Tibial nerve (tissue), 4 donors: Measurements from ENCODE around the gene ECSIT. TPM values are rescaled to one million over a fixed set of nuclear protein-coding genes. Genes with fewer than 3 reads are reported as not detected.

Source experiments
- DNase-seq, 2 donors: peaks; one replicate each; pipeline ENCODE4 v3.0.0-alpha.2; 2019; ENCODE audit warnings: low spot score in 2 of 2
- H3K27ac ChIP-seq, 4 donors: fragments of 200-600 bp; sonication (generic) in 3 of 4; one replicate each; pipeline ENCODE4 v1.5.1; 2017 to 2019; ENCODE audit warnings: mild to moderate bottlenecking in 1 of 4
- H3K27me3 ChIP-seq, 2 donors: fragments of 200-600 bp; sonication (generic) in 1 of 2; one replicate each; pipeline versions ENCODE4 v1.5.1 to v1.6.0; 2017 to 2019
- H3K36me3 ChIP-seq, 3 donors: fragments of 200-600 bp; sonication (generic); one replicate each; pipeline ENCODE4 v1.5.1; 2018 to 2019
- H3K4me1 ChIP-seq, 4 donors: fragments of 200-600 bp; sonication (generic) in 3 of 4; one replicate each; pipeline ENCODE4 v1.5.1; 2017 to 2019
- H3K4me3 ChIP-seq, 4 donors: fragments of 200-600 bp; sonication (generic) in 3 of 4; one replicate each; pipeline ENCODE4 v1.5.1; 2017 to 2019; ENCODE audit warnings: mild to moderate bottlenecking in 1 of 4, moderate library complexity in 1 of 4
- H3K9me3 ChIP-seq, 4 donors: fragments of 200-600 bp; sonication (generic) in 3 of 4; one replicate each; pipeline ENCODE4 v1.5.1; 2017 to 2019
- EP300 ChIP-seq, 2 donors: sonication (generic); formaldehyde crosslinking; IDR thresholded peaks; one replicate each; pipeline ENCODE4 v1.6.1; 2017; ENCODE audit warnings: antibody characterized with exemption in 2 of 2, mild to moderate bottlenecking in 1 of 2
- POLR2A ChIP-seq, 2 donors: fragments of 450-650 bp; IDR thresholded peaks; one replicate each; pipeline ENCODE4 v1.6.1; 2017; ENCODE audit warnings: antibody characterized with exemption in 2 of 2, mild to moderate bottlenecking in 2 of 2, moderate library complexity in 2 of 2
- WGBS, 2 donors: methylation state at CpG; one replicate each; pipeline ENCODE4 v1.1.5; 2018; 5-methylcytosine and 5-hydroxymethylcytosine counted together
- total RNA-seq, 4 donors: library from RNA; depleted of rRNA; stranded (reverse); fragments of >200 nt; gene quantifications; one replicate each; pipeline ENCODE4 v1.1.0, GENCODE V29; 2016
- TF ChIP-seq, protein P1 (sequence below), 5 experiments: fragments of 200-600 bp in 3 of 5; fragments of 450-650 bp in 2 of 5; sonication (generic) in 3 of 5; IDR thresholded peaks; one replicate each; pipeline ENCODE4 v1.5.1; 2016 to 2019; ENCODE audit warnings: antibody characterized with exemption in 5 of 5, mild to moderate bottlenecking in 3 of 5, moderate library complexity in 2 of 5

Gene ECSIT
- total RNA-seq, 4 donors from 2014 or later, result 45.2 to 81.6 (median 58.4) TPM

DNA sequence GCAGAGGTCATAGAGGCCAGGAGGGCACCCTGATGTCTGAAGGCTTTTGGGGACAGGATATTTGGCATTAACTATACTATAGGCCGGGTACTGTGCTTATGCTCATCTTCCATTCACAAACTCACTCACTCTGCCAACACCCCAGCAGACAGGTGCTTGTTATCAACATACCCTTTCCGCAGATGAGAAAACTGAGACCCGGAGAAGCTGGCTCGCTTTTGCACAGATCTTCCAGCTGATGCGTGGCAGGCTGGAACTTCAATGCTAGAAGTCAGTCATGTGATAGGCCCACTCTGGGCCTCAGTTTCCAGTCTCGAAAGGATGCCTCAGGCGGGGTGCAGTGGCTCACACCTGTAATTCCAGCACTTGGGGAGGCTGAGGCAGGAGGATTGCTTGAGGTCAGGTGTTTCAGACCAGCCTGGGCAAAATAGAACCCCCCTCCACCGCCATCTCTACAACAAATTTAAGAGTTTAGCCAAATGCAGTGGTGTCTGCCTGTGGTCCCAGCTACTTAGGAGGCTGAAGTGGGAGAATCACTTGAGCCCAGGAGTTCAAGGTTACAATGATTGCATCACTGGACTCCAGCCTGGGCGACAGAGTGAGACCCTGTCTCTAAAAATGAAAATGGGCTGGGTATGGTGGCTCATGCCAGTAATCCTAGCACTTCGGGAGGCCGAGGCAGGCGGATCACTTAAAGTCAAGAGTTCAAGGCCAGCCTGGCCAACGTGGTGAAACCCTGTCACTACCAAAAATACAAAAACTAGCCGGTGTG lies 19.2 kb upstream of the ECSIT start:
- Histone ChIP-seq H3K36me3 (peaks cover 0 to 37% (median 0%) of the 10 kb centered on the region in 3 donors), H3K4me3 (no peak overlapping the region), H3K27me3 (no peaks in the 10 kb centered on the region), H3K27ac (no peak overlapping the region), H3K4me1 (peaks cover 0 to 8% (median 0%) of the 10 kb centered on the region in 4 donors), H3K9me3 (no peaks in the 10 kb centered on the region)
- WGBS, 2 donors, result 87 to 91% methylated on average over 14 of the region's 14 CpGs
- no peak for TF ChIP-seq EP300 (IDR thresholded peaks at IDR 0.05)
- TF ChIP-seq, protein P1, sequence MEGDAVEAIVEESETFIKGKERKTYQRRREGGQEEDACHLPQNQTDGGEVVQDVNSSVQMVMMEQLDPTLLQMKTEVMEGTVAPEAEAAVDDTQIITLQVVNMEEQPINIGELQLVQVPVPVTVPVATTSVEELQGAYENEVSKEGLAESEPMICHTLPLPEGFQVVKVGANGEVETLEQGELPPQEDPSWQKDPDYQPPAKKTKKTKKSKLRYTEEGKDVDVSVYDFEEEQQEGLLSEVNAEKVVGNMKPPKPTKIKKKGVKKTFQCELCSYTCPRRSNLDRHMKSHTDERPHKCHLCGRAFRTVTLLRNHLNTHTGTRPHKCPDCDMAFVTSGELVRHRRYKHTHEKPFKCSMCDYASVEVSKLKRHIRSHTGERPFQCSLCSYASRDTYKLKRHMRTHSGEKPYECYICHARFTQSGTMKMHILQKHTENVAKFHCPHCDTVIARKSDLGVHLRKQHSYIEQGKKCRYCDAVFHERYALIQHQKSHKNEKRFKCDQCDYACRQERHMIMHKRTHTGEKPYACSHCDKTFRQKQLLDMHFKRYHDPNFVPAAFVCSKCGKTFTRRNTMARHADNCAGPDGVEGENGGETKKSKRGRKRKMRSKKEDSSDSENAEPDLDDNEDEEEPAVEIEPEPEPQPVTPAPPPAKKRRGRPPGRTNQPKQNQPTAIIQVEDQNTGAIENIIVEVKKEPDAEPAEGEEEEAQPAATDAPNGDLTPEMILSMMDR (IDR thresholded peaks at IDR 0.05), result no peak
- DNase-seq, result no peak

DNA sequence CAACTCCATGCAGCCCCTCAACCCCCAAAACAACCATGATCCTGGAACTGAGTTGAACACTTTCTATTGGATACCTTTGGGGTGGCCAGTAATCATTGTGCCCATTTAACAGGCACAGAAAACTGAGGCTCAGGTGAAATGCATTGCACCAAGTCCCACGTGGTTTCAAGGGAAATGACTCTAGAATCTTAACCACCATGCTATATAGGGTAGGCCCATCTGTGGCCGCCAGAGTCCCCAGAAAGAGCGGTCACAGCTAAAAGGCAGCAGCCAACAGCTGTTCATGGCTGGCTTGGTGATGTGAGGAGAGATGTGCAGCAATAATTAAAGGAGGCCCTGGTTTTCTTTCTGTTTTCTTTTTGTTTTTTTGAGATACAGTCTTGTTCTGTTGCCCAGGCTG lies 12.3 kb upstream of the ECSIT start:
- WGBS, 2 donors, result 75 to 80% methylated on average over 3 of the region's 3 CpGs
- Histone ChIP-seq H3K4me1 (peaks cover 0 to 22% (median 8%) of the 10 kb centered on the region in 4 donors), H3K27ac (no peak overlapping the region), H3K27me3 (peaks cover 0 to 22% of the 10 kb centered on the region in 2 donors), H3K36me3 (no peaks in the 10 kb centered on the region), H3K4me3 (no peak overlapping the region), H3K9me3 (no peaks in the 10 kb centered on the region)
- TF ChIP-seq, protein P1 (IDR thresholded peaks at IDR 0.05), result no peak
- TF ChIP-seq POLR2A (IDR thresholded peaks at IDR 0.05) (no peak), EP300 (IDR thresholded peaks at IDR 0.05) (no peak)
- no peak for DNase-seq

DNA sequence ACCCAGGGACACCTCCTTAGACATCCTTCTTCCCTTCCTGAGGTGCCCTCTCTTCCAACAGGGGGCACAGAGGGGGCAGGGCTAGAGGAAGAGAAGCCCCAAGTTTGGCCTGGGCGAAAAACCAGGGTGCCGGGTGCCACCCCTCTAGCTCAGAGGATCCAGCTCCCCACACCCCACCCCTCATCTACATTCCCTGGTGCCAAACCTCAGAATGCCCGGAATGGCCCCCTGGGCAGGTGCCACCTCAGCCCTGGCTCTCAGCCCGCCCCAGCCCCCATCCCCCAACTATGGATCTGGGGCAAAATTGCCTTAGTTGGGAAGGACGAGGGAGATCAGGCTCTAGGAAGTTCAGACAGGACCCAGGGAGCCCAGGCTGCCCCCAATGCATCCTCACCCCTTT lies 11.7 kb upstream of the ECSIT start:
- Histone ChIP-seq H3K9me3 (no peaks in the 10 kb centered on the region), H3K36me3 (no peaks in the 10 kb centered on the region), H3K27me3 (peaks cover 0 to 22% of the 10 kb centered on the region in 2 donors), H3K4me3 (no peak overlapping the region), H3K27ac (peak overlapping the region in 2 of 4 donors; percentile 71 to 86), H3K4me1 (peaks cover 0 to 28% (median 10%) of the 10 kb centered on the region in 4 donors)
- WGBS, 2 donors, result 82 to 97% methylated on average over 3 to 4 of the region's 5 CpGs
- DNase-seq, result no peak
- no peak for TF ChIP-seq POLR2A (IDR thresholded peaks at IDR 0.05)
- TF ChIP-seq, protein P1 (IDR thresholded peaks at IDR 0.05), result no peak
- TF ChIP-seq EP300 (IDR thresholded peaks at IDR 0.05), result no peak

DNA sequence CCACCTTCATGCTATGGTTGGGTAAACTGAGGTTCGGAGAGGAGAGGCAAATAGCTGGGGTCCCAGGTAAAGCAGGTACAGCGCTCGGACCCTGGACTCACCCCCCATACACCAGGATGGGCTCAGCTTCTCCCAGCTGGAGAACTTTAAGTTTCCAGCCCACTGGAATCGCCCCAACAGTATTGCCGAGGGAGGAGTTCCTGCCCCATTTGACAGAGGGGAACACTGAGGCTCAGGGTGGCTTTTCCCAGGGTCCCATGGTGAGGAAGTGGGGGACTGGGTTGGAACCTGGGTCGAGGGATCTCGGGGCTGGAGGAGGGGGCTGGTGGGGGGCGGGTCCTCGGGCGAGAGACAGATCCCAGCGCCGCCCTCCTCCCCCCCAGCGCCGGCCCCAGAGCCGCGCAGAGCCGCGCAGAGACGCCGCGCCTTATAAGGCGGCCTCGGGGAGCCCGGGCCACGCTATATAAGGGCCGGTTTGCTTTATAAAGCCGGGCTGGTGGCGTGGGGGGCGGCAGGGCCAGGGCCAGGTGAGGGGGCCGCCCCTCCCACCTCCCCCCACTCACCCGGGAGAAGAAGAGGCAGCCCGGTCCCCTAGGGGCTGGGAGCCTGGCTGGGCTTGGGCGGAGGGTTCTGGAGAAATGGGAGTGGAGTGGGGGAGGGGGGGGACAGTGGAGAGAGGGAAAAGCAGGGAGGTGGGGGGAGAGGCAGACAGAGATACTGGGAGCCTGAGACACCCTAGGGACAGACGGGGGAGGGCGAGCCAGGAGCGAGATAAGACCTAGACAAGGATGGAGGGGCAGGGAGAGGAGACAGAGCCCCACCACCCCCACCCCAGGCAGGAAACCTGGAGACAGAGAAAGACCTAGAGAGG lies 10.8 kb upstream of the ECSIT start:
- no peaks in the 10 kb centered on the region for H3K36me3 ChIP-seq
- H3K9me3 ChIP-seq, result no peaks in the 10 kb centered on the region
- H3K4me3 ChIP-seq, result peak overlapping the region in 3 of 4 donors; percentile 13 to 43 (median 14)
- peaks cover 0 to 22% of the 10 kb centered on the region in 2 donors for H3K27me3 ChIP-seq
- DNase-seq, result no peak
- WGBS, 2 donors, result 11% methylated on average over 29 to 32 of the region's 36 CpGs
- TF ChIP-seq, protein P1 (IDR thresholded peaks at IDR 0.05), result no peak
- TF ChIP-seq EP300 (IDR thresholded peaks at IDR 0.05) (no peak), POLR2A (IDR thresholded peaks at IDR 0.05) (no peak)
- H3K27ac ChIP-seq, result peak overlapping the region; percentile 53 to 86 (median 76)
- H3K4me1 ChIP-seq, result peaks cover 0 to 35% (median 11%) of the 10 kb centered on the region in 4 donors
